Left kidney (tissue), 8 donors: ENCODE measurements around the gene VAX1. TPM values are rescaled to one million over a fixed set of nuclear protein-coding genes. Genes with fewer than 3 reads are reported as not detected.
"Not testable (repeated sequence)": the region's sequence is repeated elsewhere in the genome, so short reads cannot be mapped to it uniquely, and the experiment has no call there.

Source experiments
- DNase-seq: peaks from one replicate; pipeline ENCODE4 v3.0.0-alpha.2; 2013
- long read RNA-seq, 8 donors: transcript quantifications; one replicate each; lab custom pipeline, GENCODE V29; 2026
- polyA plus RNA-seq: library from polyadenylated mRNA; unstranded; fragments of 120-200 nt; gene quantifications from one replicate; pipeline ENCODE4 v1.2.1, GENCODE V29; 2013; ENCODE audit not compliant: insufficient read length

The VAX1 gene
- not detected for polyA plus RNA-seq
- long read RNA-seq, donor 1: 0 reads
- long read RNA-seq, donor 2: 0 reads
- long read RNA-seq, donor 3: 0 reads
- long read RNA-seq, donor 4: 0 reads
- long read RNA-seq, donor 5: 0 reads
- long read RNA-seq, donor 6: 0 reads
- long read RNA-seq, donor 7: 0 reads
- long read RNA-seq, donor 8: 0 reads

GRCh38 chr10:117137911-117138642 is at the start of gene VAX1:
TSS of gene VAX1 (minus strand) at chr10:117138270. CDS start at chr10:117138056, 214 bp downstream.
- DNase-seq: no peak

GRCh38 chr10:117186832-117187615 is 49.0 kb upstream of the VAX1 start:
- DNase-seq: no peak

GRCh38 chr10:117185817-117186216 is 47.7 kb upstream of the VAX1 start:
- DNase-seq: not testable (repeated sequence)

GRCh38 chr10:117184821-117185220 is 46.8 kb upstream of the VAX1 start:
- DNase-seq: no peak

GRCh38 chr10:117184296-117184695 is 46.2 kb upstream of the VAX1 start:
- no peak for DNase-seq

GRCh38 chr10:117178190-117178589 is 40.1 kb upstream of the VAX1 start:
- no peak for DNase-seq

GRCh38 chr10:117175901-117176534 is 37.9 kb upstream of the VAX1 start:
- peak; percentile 72 for DNase-seq

- no peak for DNase-seq
Observed at GRCh38 chr10:117175215-117175900, 37.3 kb upstream of the VAX1 start.

GRCh38 chr10:117174439-117175214 is 36.6 kb upstream of the VAX1 start:
- peak; percentile 87 for DNase-seq

GRCh38 chr10:117170244-117170643 is 32.2 kb upstream of the VAX1 start:
- DNase-seq: no peak

- DNase-seq: no peak
Observed at GRCh38 chr10:117169480-117169879, 31.4 kb upstream of the VAX1 start.

GRCh38 chr10:117168729-117169128 is 30.7 kb upstream of the VAX1 start:
- no peak for DNase-seq

GRCh38 chr10:117167789-117168674 is 30.0 kb upstream of the VAX1 start:
- no peak for DNase-seq

- no peak for DNase-seq
Observed at GRCh38 chr10:117167346-117167788, 29.3 kb upstream of the VAX1 start.

- DNase-seq: no peak
Observed at GRCh38 chr10:117166418-117167345, 28.6 kb upstream of the VAX1 start.

GRCh38 chr10:117165538-117166417 is 27.7 kb upstream of the VAX1 start:
- DNase-seq: no peak
